ENCODE data around the gene TMTC2. TPM values are rescaled to one million over a fixed set of nuclear protein-coding genes. Genes with fewer than 3 reads are reported as not detected.

TMTC2 gene
- total RNA-seq, 1 donor from 2014 or later, result 3.6 TPM

- Mint-ChIP-seq H3K36me3 (ENCODE audit: low read depth, unreplicated experiment) (no peaks in the 10 kb centered on the region), H3K4me1 (ENCODE audit: unreplicated experiment) (peaks cover 7% of the 10 kb centered on the region), H3K27me3 (ENCODE audit: unreplicated experiment) (no peaks in the 10 kb centered on the region), H3K27ac (ENCODE audit: unreplicated experiment) (no peak overlapping the region), H3K4me3 (ENCODE audit: unreplicated experiment) (no peak overlapping the region), H3K9me3 (ENCODE audit: unreplicated experiment) (no peaks in the 10 kb centered on the region)
- DNase-seq (ENCODE audit: low spot score), result no peak
- TF ChIP-seq CTCF (IDR thresholded peaks at IDR 0.05; ENCODE audit: unreplicated experiment), result no peak
Measured at GRCh38 chr12:83149987-83150386, 463.3 kb downstream of the TMTC2 start.

- no peaks in the 10 kb centered on the region for H3K27me3 Mint-ChIP-seq (ENCODE audit: unreplicated experiment)
- H3K4me3 Mint-ChIP-seq (ENCODE audit: unreplicated experiment), result no peak overlapping the region
- H3K4me1 Mint-ChIP-seq (ENCODE audit: unreplicated experiment), result peaks cover 7% of the 10 kb centered on the region
- no peak for TF ChIP-seq CTCF (IDR thresholded peaks at IDR 0.05; ENCODE audit: unreplicated experiment)
- no peak for DNase-seq (ENCODE audit: low spot score)
- H3K9me3 Mint-ChIP-seq (ENCODE audit: unreplicated experiment), result no peaks in the 10 kb centered on the region
- H3K27ac Mint-ChIP-seq (ENCODE audit: unreplicated experiment), result no peak overlapping the region
- no peaks in the 10 kb centered on the region for H3K36me3 Mint-ChIP-seq (ENCODE audit: low read depth, unreplicated experiment)
Measured at GRCh38 chr12:83150465-83151189, 463.9 kb downstream of the TMTC2 start.

GRCh38 chr12:83153177-83153576 lies 466.5 kb downstream of the TMTC2 start:
- no peak for DNase-seq (ENCODE audit: low spot score)
- Mint-ChIP-seq H3K27ac (ENCODE audit: unreplicated experiment) (no peak overlapping the region), H3K27me3 (ENCODE audit: unreplicated experiment) (no peaks in the 10 kb centered on the region), H3K36me3 (ENCODE audit: low read depth, unreplicated experiment) (no peaks in the 10 kb centered on the region), H3K9me3 (ENCODE audit: unreplicated experiment) (no peaks in the 10 kb centered on the region), H3K4me3 (ENCODE audit: unreplicated experiment) (no peak overlapping the region), H3K4me1 (ENCODE audit: unreplicated experiment) (peaks cover 7% of the 10 kb centered on the region)
- TF ChIP-seq CTCF (IDR thresholded peaks at IDR 0.05; ENCODE audit: unreplicated experiment), result no peak

- no peak overlapping the region for H3K27ac Mint-ChIP-seq (ENCODE audit: unreplicated experiment)
- no peaks in the 10 kb centered on the region for H3K36me3 Mint-ChIP-seq (ENCODE audit: low read depth, unreplicated experiment)
- no peak for DNase-seq (ENCODE audit: low spot score)
- H3K4me3 Mint-ChIP-seq (ENCODE audit: unreplicated experiment), result no peak overlapping the region
- TF ChIP-seq CTCF (IDR thresholded peaks at IDR 0.05; ENCODE audit: unreplicated experiment), result no peak
- no peaks in the 10 kb centered on the region for H3K9me3 Mint-ChIP-seq (ENCODE audit: unreplicated experiment)
- no peaks in the 10 kb centered on the region for H3K27me3 Mint-ChIP-seq (ENCODE audit: unreplicated experiment)
- H3K4me1 Mint-ChIP-seq (ENCODE audit: unreplicated experiment), result no peaks in the 10 kb centered on the region
Measured at GRCh38 chr12:83156815-83157214, 470.1 kb downstream of the TMTC2 start.

- no peak for DNase-seq (ENCODE audit: low spot score)
- Mint-ChIP-seq H3K9me3 (ENCODE audit: unreplicated experiment) (no peaks in the 10 kb centered on the region), H3K27me3 (ENCODE audit: unreplicated experiment) (no peaks in the 10 kb centered on the region), H3K4me3 (ENCODE audit: unreplicated experiment) (no peak overlapping the region), H3K27ac (ENCODE audit: unreplicated experiment) (no peak overlapping the region), H3K4me1 (ENCODE audit: unreplicated experiment) (no peaks in the 10 kb centered on the region), H3K36me3 (ENCODE audit: low read depth, unreplicated experiment) (no peaks in the 10 kb centered on the region)
- no peak for TF ChIP-seq CTCF (IDR thresholded peaks at IDR 0.05; ENCODE audit: unreplicated experiment)
Measured at GRCh38 chr12:83157604-83158003, 470.9 kb downstream of the TMTC2 start.
